ENCODE results near the gene ACBD4. TPM values are rescaled to one million over a fixed set of nuclear protein-coding genes. Genes with fewer than 3 reads are reported as not detected.
A peak's percentile ranks its signal among the peaks of the same experiment; 100 is the strongest.

ACBD4 gene
- total RNA-seq, 1 experiment from 2014 or later = 12.0 TPM

GRCh38 chr17:45149669-45150664 lies 14.5 kb downstream of the ACBD4 start:
- peak; percentile 48 for DNase-seq (ENCODE audit: extremely low read depth, low read depth)

DNA sequence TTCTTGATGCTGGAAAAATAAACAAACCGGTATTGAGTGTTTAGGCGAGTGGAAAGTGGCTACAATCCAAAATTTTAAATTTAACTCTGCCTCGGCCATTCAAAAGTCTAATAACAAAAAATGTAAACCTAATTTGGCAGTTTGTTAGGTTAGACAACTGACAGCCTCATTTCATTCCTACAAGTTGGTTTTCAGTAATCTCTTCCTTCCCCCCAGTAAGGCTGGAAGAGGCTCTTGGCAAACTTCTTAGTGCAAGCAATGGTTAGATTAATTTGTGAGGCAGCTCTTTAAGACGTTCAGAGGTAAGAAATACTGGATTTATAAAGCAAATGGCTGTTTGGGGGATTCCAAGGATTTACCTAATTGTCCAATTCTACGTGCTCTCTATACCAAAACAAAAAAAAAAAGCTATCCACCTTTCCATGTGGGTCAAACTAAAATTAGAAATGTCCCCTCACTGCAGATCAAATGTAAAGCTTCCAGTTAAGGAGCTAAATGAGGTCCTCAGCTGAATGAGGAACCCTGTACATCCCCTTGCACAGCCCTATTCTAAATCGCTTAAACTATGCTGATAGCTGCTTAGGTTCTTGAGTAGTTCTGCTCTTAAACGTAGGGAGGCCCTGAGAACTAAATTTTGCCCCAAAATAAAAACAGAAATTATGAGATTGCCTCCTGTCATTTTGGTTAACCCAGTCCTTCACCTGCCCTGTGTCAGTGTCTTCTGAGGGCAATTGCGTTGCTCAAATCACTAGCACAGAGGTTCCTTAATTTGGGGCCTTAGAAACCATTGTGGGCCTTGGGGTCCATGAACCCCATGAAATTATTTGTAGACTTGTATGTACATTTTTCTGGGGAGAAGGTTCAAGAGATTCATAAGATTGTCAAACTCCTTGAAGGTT lies 15.7 kb downstream of the ACBD4 start:
- no peak for DNase-seq (ENCODE audit: extremely low read depth, low read depth)

DNA sequence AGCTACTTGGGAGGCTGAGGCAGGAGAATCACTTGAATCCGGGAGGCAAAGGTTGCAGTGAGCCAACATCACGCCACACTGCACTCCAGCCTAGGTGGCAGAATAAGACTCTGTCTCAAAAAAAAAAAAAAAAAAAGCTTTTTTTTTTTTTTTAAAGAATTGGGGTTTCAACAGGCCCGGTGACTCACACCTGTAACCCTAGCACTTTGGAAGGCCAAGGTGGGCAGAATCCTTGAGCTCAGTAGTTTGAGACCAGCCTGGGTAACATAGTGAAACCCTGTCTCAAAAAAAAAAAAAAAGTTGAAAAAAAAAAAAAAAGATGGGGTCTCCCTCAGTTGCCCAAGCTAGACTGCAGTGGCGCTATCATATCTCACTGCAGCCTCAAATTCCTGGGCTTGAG lies 19.5 kb downstream of the ACBD4 start:
- no peak for DNase-seq (ENCODE audit: extremely low read depth, low read depth)

- DNase-seq (ENCODE audit: extremely low read depth, low read depth) = no peak
Observed at GRCh38 chr17:45155483-45155882, 20.0 kb downstream of the ACBD4 start.

- DNase-seq (ENCODE audit: extremely low read depth, low read depth) = no peak
Observed at GRCh38 chr17:45156242-45156641, 20.8 kb downstream of the ACBD4 start.

DNA sequence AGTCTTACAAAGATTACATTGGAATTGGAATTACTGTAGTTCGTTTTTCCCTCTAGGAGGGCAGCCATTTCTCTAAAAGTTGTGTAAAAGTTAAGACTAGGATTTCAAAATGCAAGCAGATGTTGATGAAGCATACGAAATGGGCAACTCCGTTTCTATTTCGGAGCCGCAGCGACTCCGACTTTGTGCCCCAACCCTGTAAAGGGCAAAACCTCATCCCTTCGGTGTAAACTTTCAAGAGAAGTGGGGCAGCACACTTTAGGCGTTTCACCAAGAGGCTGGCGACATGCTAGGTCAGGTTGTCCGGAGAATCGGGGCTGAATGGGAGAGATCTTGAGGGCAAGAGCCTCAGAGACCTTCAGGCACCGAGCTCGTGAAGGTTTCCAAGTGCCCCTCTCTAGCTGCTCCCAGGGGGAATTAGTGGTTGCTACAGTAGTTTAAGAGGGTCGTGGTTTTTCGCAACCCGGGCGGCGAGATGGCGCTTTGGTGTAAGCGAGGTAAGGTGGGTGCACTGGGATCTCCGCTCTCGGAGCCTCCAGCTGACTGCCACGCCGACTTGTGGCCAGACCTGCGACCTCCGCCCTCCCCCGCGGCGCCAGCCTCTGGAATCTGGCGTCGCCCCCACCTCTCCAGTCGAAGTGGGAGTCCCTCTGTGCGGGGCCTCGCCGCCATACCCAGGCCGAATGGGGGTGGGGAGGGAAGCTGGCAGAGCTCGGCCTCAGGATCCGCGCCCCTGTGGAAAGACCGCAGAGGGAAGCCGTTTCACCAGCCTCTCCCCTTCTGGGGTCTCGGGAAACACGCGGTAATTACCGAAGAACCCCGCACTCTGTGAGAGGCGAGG lies 25.2 kb downstream of the ACBD4 start:
- peak; percentile 51 for DNase-seq (ENCODE audit: extremely low read depth, low read depth)

GRCh38 chr17:45161288-45162024 lies 26.0 kb downstream of the ACBD4 start, which contains the start of gene HEXIM2:
Gene HEXIM2 (plus strand): TSS chr17:45161875. CDS start chr17:45162794, 919 bp downstream.
- peak; percentile 100 for DNase-seq (ENCODE audit: extremely low read depth, low read depth)

- no peak for DNase-seq (ENCODE audit: extremely low read depth, low read depth)
Observed at GRCh38 chr17:45162025-45162687, 26.7 kb downstream of the ACBD4 start.

- DNase-seq (ENCODE audit: extremely low read depth, low read depth) = no peak
Observed at GRCh38 chr17:45164734-45165269, 29.3 kb downstream of the ACBD4 start.

- DNase-seq (ENCODE audit: extremely low read depth, low read depth) = no peak
Observed at GRCh38 chr17:45168991-45169752, 33.7 kb downstream of the ACBD4 start.

- DNase-seq (ENCODE audit: extremely low read depth, low read depth) = peak; percentile 76
Observed at GRCh38 chr17:45170280-45170930, 34.9 kb downstream of the ACBD4 start.

GRCh38 chr17:45170931-45171337 lies 35.4 kb downstream of the ACBD4 start:
- peak; percentile 72 for DNase-seq (ENCODE audit: extremely low read depth, low read depth)

DNA sequence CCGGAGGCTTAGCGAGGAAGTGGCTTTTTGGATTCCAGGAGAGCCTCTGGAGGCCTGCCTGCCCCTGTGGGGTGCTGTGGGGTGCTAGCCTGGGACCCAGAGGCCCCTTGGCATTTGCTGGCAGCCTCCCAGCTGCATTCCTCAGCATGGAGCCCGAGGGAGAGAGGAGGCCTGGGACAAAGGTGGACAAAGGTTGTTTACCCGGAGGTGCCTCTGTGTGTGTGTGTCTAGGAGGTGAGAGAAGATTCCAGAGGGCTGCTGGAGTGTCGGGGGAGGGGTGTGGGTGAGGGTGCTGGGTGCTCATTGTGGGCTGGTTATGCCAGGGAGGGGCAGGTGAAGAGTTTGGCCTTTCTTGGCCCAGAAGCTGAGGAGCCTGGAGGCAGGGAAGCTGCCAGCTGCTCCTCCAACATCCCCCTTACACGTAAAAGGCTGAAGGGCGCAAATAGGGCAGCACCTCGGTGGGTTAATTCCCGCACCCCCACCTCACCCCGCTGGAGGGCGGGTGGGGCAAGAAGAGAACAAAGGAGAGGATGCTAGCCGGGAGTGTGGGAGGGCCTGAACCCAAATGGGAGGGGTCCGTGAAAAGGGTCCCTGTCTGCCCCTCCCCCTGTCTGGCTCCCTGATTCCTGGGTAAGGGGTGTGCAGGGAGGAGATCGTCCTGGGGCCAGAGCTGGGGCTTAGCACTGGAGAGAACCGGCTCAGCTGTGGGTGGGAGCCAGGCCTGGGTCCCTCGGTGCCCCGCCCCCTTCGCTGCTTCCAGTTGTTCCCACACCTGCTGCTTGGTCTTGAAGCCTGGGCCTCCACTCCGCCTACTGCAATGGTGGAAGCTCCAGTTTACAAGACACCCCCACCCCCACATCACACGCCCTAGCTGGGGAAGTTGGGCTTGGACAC lies 36.1 kb downstream of the ACBD4 start:
- peak; percentile 79 for DNase-seq (ENCODE audit: extremely low read depth, low read depth)

DNA sequence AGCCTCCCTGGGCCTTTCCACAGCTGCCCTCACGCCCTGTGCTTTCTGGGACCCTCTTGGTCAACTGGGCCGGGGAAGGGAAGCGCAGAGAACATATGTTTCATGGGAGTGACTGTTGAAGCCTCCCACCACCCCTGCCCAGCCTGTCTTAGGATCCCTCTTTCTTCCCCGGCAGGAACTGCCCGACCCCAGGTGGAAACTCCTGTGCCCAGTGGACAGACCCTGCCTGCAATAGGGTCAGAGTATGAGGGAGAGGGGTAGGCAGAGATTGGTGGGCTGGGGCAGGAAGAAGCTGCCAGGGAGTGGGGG lies 36.7 kb downstream of the ACBD4 start:
- no peak for DNase-seq (ENCODE audit: extremely low read depth, low read depth)

GRCh38 chr17:45172541-45173286 lies 37.2 kb downstream of the ACBD4 start:
- peak; percentile 92 for DNase-seq (ENCODE audit: extremely low read depth, low read depth)

- no peak for DNase-seq (ENCODE audit: extremely low read depth, low read depth)
Observed at GRCh38 chr17:45175759-45176115, 40.2 kb downstream of the ACBD4 start.

Data from NCI-H460 (cell line).